Endodermal cell (in vitro differentiated cells): ENCODE results near the gene C6orf118. TPM values are rescaled to one million over a fixed set of nuclear protein-coding genes. Genes with fewer than 3 reads are reported as not detected.

Source experiments
- DNase-seq: peaks from one replicate; pipeline ENCODE4 v3.0.0-alpha.2; 2017
- H3K27ac ChIP-seq: 2 replicates; pipeline ENCODE4 v1.5.1; 2013; ENCODE audit warnings: mild to moderate bottlenecking, low read depth, low read length, moderate library complexity
- H3K27me3 ChIP-seq: 2 replicates; pipeline ENCODE4 v1.6.1; 2013; ENCODE audit warnings: mild to moderate bottlenecking, low read length, moderate library complexity; ENCODE audit not compliant: insufficient read depth, control insufficient read depth, poor library complexity, severe bottlenecking
- H3K36me3 ChIP-seq: 2 replicates; pipeline ENCODE4 v1.7.0; 2013; ENCODE audit warnings: mild to moderate bottlenecking, low read length, moderate library complexity; ENCODE audit not compliant: control insufficient read depth, insufficient read depth
- H3K4me1 ChIP-seq: one replicate; pipeline ENCODE4 v1.7.0; 2013; ENCODE audit warnings: low read length; ENCODE audit not compliant: control insufficient read depth, insufficient read depth
- H3K4me3 ChIP-seq: 2 replicates; pipeline ENCODE4 v1.5.1; 2013; ENCODE audit warnings: mild to moderate bottlenecking, low read length, moderate library complexity
- H3K9ac ChIP-seq: 2 replicates; pipeline ENCODE4 v1.6.1; 2013; ENCODE audit warnings: mild to moderate bottlenecking, low read length, moderate library complexity; ENCODE audit not compliant: poor library complexity, severe bottlenecking; ENCODE audit errors: extremely low read depth
- H3K9me3 ChIP-seq: 2 replicates; pipeline ENCODE4 v1.6.1; 2013; ENCODE audit warnings: mild to moderate bottlenecking, low read length, moderate library complexity; ENCODE audit not compliant: control insufficient read depth
- H3K27ac Mint-ChIP-seq: 2 replicates; pipeline ENCODE4 v1.8.0; 2020; ENCODE audit warnings: mixed read lengths
- H3K27me3 Mint-ChIP-seq: 2 replicates; pipeline ENCODE4 v1.8.0; 2021; ENCODE audit warnings: mild to moderate bottlenecking, mixed read lengths; ENCODE audit not compliant: insufficient read depth
- H3K36me3 Mint-ChIP-seq: 2 replicates; pipeline ENCODE4 v1.8.0; 2020; ENCODE audit warnings: low read depth, mixed read lengths
- H3K4me1 Mint-ChIP-seq: 2 replicates; pipeline ENCODE4 v1.8.0; 2020; ENCODE audit warnings: mixed read lengths
- H3K4me3 Mint-ChIP-seq: 2 replicates; pipeline ENCODE4 v1.8.0; 2020; ENCODE audit warnings: mild to moderate bottlenecking, moderate library complexity, mixed read lengths
- H3K9me3 Mint-ChIP-seq: 2 replicates; pipeline ENCODE4 v1.8.0; 2020; ENCODE audit warnings: mild to moderate bottlenecking, mixed read lengths
- WGBS, 2 experiments: methylation state at CpG; one replicate each; pipeline versions ENCODE4 v1.1.5 to v1.1.7; 2013; ENCODE audit warnings: missing lambda C conversion rate in 2 of 2, mixed read lengths in 1 of 2; ENCODE audit not compliant: insufficient coverage in 1 of 2, insufficient read length in 1 of 2; 5-methylcytosine and 5-hydroxymethylcytosine counted together
- total RNA-seq, 2 donors: library from RNA; stranded (reverse); fragmentation: NEBNext Ultra II Directional in 1 of 2; extraction: Animal tissue kit (Norgen Biotek cat#: 25700) in 1 of 2; gene quantifications; 2 replicates in 1 of 2; 3 replicates in 1 of 2; pipeline ENCODE4 v1.2.1, GENCODE V29; 2021
- TF ChIP-seq, protein P1 (sequence below): fragments of 200-600 bp; sonication (generic); conservative IDR thresholded peaks from 2 replicates; pipeline ENCODE4 v1.5.0; 2021; ENCODE audit warnings: antibody characterized with exemption, mild to moderate bottlenecking

C6orf118 gene
- total RNA-seq, 2 donors from 2014 or later: 0.58 to 1.1 TPM

GRCh38 chr6:165300422-165300936, 8.9 kb downstream of the C6orf118 start:
- no peak overlapping the region for H3K9ac ChIP-seq
- Mint-ChIP-seq H3K4me1 (no peaks in the 10 kb centered on the region), H3K36me3 (no peaks in the 10 kb centered on the region), H3K27me3 (no peaks in the 10 kb centered on the region), H3K9me3 (no peaks in the 10 kb centered on the region), H3K27ac (no peak overlapping the region), H3K4me3 (no peak overlapping the region)
- no peaks in the 10 kb centered on the region for H3K36me3 ChIP-seq
- no peak overlapping the region for H3K4me3 ChIP-seq
- no peaks in the 10 kb centered on the region for H3K27me3 ChIP-seq
- WGBS, 2 experiments: 86 to 90% methylated on average over 10 to 13 of the region's 13 CpGs
- no peaks in the 10 kb centered on the region for H3K9me3 ChIP-seq
- TF ChIP-seq, protein P1, sequence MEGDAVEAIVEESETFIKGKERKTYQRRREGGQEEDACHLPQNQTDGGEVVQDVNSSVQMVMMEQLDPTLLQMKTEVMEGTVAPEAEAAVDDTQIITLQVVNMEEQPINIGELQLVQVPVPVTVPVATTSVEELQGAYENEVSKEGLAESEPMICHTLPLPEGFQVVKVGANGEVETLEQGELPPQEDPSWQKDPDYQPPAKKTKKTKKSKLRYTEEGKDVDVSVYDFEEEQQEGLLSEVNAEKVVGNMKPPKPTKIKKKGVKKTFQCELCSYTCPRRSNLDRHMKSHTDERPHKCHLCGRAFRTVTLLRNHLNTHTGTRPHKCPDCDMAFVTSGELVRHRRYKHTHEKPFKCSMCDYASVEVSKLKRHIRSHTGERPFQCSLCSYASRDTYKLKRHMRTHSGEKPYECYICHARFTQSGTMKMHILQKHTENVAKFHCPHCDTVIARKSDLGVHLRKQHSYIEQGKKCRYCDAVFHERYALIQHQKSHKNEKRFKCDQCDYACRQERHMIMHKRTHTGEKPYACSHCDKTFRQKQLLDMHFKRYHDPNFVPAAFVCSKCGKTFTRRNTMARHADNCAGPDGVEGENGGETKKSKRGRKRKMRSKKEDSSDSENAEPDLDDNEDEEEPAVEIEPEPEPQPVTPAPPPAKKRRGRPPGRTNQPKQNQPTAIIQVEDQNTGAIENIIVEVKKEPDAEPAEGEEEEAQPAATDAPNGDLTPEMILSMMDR: no peak
- H3K4me1 ChIP-seq: no peaks in the 10 kb centered on the region
- no peak for DNase-seq
- no peak overlapping the region for H3K27ac ChIP-seq

- no peak overlapping the region for H3K4me3 ChIP-seq
- peak overlapping the region; percentile 64 for H3K27ac ChIP-seq
- no peaks in the 10 kb centered on the region for H3K36me3 Mint-ChIP-seq
- WGBS, 2 experiments: 77% methylated on average over 3 of the region's 5 CpGs; no CpG with 5 or more reads in 1 of the 2 experiments
- H3K9ac ChIP-seq: no peak overlapping the region
- H3K4me1 Mint-ChIP-seq: no peaks in the 10 kb centered on the region
- no peak overlapping the region for H3K27ac Mint-ChIP-seq
- no peak overlapping the region for H3K4me3 Mint-ChIP-seq
- no peaks in the 10 kb centered on the region for H3K4me1 ChIP-seq
- no peaks in the 10 kb centered on the region for H3K36me3 ChIP-seq
- no peak for DNase-seq
- no peaks in the 10 kb centered on the region for H3K9me3 Mint-ChIP-seq
- no peaks in the 10 kb centered on the region for H3K27me3 Mint-ChIP-seq
- no peaks in the 10 kb centered on the region for H3K27me3 ChIP-seq
- H3K9me3 ChIP-seq: no peaks in the 10 kb centered on the region
- TF ChIP-seq, protein P1: no peak
Measured at GRCh38 chr6:165298875-165299274, 10.5 kb downstream of the C6orf118 start.

DNA sequence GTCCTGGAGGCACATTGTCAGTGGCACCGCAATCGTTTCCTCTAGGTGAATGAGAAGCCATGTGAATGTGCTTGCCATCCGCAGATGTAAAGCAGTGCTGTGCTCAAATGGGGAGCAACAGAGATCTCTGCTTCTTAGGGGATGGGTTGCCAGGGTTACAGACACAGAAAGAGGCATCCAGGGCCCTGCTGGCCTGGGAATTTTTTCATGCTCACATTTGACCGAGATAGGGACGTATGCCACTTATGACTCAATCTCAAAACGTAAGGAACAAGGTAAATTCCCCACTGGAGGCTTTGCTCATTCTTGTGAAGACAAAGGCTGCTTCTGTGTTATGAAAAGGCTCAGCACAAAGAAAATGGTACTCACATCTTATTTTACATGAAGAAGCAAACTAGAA, 11.0 kb downstream of the C6orf118 start:
- no peaks in the 10 kb centered on the region for H3K9me3 ChIP-seq
- H3K36me3 ChIP-seq: no peaks in the 10 kb centered on the region
- no peaks in the 10 kb centered on the region for H3K27me3 ChIP-seq
- Mint-ChIP-seq H3K27ac (no peak overlapping the region), H3K27me3 (no peaks in the 10 kb centered on the region), H3K36me3 (no peaks in the 10 kb centered on the region), H3K4me1 (no peaks in the 10 kb centered on the region), H3K4me3 (no peak overlapping the region), H3K9me3 (no peaks in the 10 kb centered on the region)
- no peaks in the 10 kb centered on the region for H3K4me1 ChIP-seq
- 78 to 89% methylated on average over 6 of the region's 6 CpGs for WGBS, 2 experiments
- no peak for DNase-seq
- TF ChIP-seq, protein P1: no peak
- peak overlapping the region; percentile 64 for H3K27ac ChIP-seq
- H3K9ac ChIP-seq: no peak overlapping the region
- H3K4me3 ChIP-seq: no peak overlapping the region
